Sigmoid colon (tissue), 4 donors: ENCODE data around the gene EPHX1.

Source experiments
- EP300 ChIP-seq, 4 donors: sonication (generic); formaldehyde crosslinking; IDR thresholded peaks; one replicate each; pipeline ENCODE4 v1.6.1; 2017; ENCODE audit warnings: antibody characterized with exemption in 4 of 4
- POLR2A ChIP-seq, 2 donors: fragments of 450-650 bp; IDR thresholded peaks; one replicate each; pipeline ENCODE4 v1.6.1; 2016; ENCODE audit warnings: antibody characterized with exemption in 2 of 2, mild to moderate bottlenecking in 2 of 2, moderate library complexity in 2 of 2
- POLR2AphosphoS5 ChIP-seq, 4 donors: sonication (generic); formaldehyde crosslinking; IDR thresholded peaks; one replicate each; pipeline ENCODE4 v1.6.1; 2017; ENCODE audit warnings: antibody characterized with exemption in 4 of 4
- TF ChIP-seq, protein P1 (sequence below), 4 experiments: fragments of 450-650 bp in 3 of 4; fragments of 200-600 bp in 1 of 4; IDR thresholded peaks; one replicate each; pipeline ENCODE4 v1.5.1; 2016 to 2019; ENCODE audit warnings: antibody characterized with exemption in 4 of 4, mild to moderate bottlenecking in 3 of 4, moderate library complexity in 2 of 4

DNA sequence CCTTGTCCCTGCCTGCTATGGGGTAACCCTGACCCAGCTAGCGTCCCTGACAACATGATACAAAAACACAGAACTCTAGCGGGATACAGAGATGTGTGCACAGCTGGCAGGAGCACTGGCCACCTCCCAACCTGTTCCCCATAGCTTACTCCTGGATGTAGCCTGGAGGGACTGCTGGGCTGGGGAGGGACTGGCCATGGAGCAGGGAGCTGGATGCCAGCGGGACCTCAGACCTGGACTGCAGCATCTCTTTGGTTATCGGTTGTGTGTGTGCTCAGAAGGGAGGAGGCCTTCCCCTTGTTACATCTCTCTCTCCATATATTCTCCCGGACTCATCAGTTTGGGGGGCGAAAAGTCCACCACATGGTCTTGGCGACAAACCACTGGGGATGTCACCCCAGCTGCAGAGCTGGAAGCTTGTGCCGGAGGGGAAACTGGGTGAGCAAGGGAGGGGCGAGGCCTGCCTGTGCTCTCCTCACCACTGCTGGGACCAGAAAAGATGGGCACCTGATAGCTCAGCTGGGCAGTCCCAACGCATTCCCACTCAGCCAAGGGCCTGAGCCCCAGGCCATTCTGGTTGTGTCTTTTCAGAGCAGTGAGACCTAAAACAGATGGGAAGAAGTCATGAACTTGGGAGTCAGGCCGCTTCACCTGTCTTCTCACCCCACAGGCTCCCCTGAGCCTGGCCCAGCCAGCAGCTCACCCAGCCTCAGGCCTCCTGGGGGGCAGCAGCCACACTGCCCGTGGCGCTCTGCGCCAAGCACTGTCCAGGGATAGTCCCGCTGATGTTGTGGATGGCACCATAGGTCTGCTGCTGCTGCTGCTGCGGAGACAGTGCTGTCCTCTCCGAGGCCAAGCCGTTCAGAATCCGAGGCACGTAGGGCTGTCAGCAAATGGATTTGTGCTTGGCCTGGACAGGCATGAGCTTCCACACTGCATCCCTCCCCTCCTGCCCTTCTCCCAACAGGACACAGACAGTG is 36.7 kb downstream of the EPHX1 start:
- TF ChIP-seq, protein P1, sequence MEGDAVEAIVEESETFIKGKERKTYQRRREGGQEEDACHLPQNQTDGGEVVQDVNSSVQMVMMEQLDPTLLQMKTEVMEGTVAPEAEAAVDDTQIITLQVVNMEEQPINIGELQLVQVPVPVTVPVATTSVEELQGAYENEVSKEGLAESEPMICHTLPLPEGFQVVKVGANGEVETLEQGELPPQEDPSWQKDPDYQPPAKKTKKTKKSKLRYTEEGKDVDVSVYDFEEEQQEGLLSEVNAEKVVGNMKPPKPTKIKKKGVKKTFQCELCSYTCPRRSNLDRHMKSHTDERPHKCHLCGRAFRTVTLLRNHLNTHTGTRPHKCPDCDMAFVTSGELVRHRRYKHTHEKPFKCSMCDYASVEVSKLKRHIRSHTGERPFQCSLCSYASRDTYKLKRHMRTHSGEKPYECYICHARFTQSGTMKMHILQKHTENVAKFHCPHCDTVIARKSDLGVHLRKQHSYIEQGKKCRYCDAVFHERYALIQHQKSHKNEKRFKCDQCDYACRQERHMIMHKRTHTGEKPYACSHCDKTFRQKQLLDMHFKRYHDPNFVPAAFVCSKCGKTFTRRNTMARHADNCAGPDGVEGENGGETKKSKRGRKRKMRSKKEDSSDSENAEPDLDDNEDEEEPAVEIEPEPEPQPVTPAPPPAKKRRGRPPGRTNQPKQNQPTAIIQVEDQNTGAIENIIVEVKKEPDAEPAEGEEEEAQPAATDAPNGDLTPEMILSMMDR (IDR thresholded peaks at IDR 0.05), result no peak
- no peak for TF ChIP-seq POLR2A (IDR thresholded peaks at IDR 0.05)
- no peak for TF ChIP-seq EP300 (IDR thresholded peaks at IDR 0.05)
- no peak for TF ChIP-seq POLR2AphosphoS5 (IDR thresholded peaks at IDR 0.05)
